HepG2 (cell line): ENCODE data around the gene FGD4. TPM values are rescaled to one million over a fixed set of nuclear protein-coding genes. Genes with fewer than 3 reads are reported as not detected.

ENCODE experiments used
- ATAC-seq: fragments of 200-7000 bp; cut with Tn5 transposase; 3 replicates; pipeline ENCODE4 v1.9.1; 2020; ENCODE audit warnings: mild to moderate bottlenecking, moderate library complexity
- BruUV-seq: library from RNA; stranded (reverse); fragments of 400-500 nt; replicated peaks from 2 replicates; lab custom pipeline; 2021; lab: Mats Ljungman, UMichigan
- CTCF ChIA-PET: fragments of 300-600 bp; formaldehyde crosslinking; extraction: SDS; loops from one replicate; lab custom pipeline; 2021; ENCODE audit warnings: low total read pairs, inconsistent platforms, low intra/inter-chr PET ratio; lab: Yijun Ruan, JAX
- POLR2A ChIA-PET: fragments of 350-600 bp; sonication (Branson Sonifier 250); formaldehyde crosslinking; loops from one replicate; lab custom pipeline; 2020; ENCODE audit warnings: antibody characterized with exemption, inconsistent platforms; lab: Yijun Ruan, JAX
- DNase-seq: peaks from one replicate; pipeline ENCODE4 v3.0.0-alpha.2; 2015; ENCODE audit warnings: low spot score
- FAIRE-seq: peaks from 3 replicates; lab custom pipeline; 2011; peaks lifted over from hg19 to GRCh38; lab: Jason Lieb, UNC
- H2AFZ ChIP-seq: one replicate; pipeline ENCODE4 v1.6.1; 2011; ENCODE audit warnings: low read length, inconsistent platforms
- H3K27ac ChIP-seq: fragments of 300-600 bp; 3 replicates; pipeline ENCODE4 v1.8.0; 2011; ENCODE audit warnings: mixed run types, mild to moderate bottlenecking, mixed read lengths, low read length, inconsistent platforms; ENCODE audit not compliant: insufficient read depth; ENCODE audit errors: extremely low read length
- H3K27me3 ChIP-seq, 2 experiments: fragments of 200-600 bp in 1 of 2; 2 replicates in 1 of 2; 3 replicates in 1 of 2; pipeline versions ENCODE4 v1.6.0 to v1.8.0; 2011; ENCODE audit warnings: low read length in 2 of 2, mild to moderate bottlenecking in 2 of 2, moderate library complexity in 2 of 2, inconsistent platforms in 1 of 2; ENCODE audit not compliant: insufficient read depth in 2 of 2, control insufficient read depth in 1 of 2
- H3K36me3 ChIP-seq, 2 experiments: fragments of 200-600 bp in 1 of 2; replicated peaks in 1 of 2; 2 replicates in 1 of 2; 3 replicates in 1 of 2; pipeline versions ENCODE4 v1.5.1 to v1.8.0; 2011; ENCODE audit warnings: low read length in 2 of 2, inconsistent platforms in 1 of 2; ENCODE audit not compliant: insufficient read depth in 2 of 2, control insufficient read depth in 1 of 2
- H3K4me1 ChIP-seq: 2 replicates; pipeline ENCODE4 v1.5.1; 2012; ENCODE audit warnings: low read length, inconsistent platforms; ENCODE audit not compliant: insufficient read depth
- H3K4me2 ChIP-seq: 2 replicates; pipeline ENCODE4 v1.6.0; 2011; ENCODE audit warnings: low read depth, low read length, inconsistent platforms
- H3K4me3 ChIP-seq, 3 experiments: fragments of 200-600 bp in 1 of 3; sonication (generic), shearing (Covaris generic) in 1 of 3; replicated peaks in 1 of 3; 2 replicates each; pipeline ENCODE4 v1.5.1; 2011 to 2016; ENCODE audit warnings: low read length in 3 of 3, inconsistent platforms in 2 of 3, low read depth in 2 of 3, mild to moderate bottlenecking in 2 of 3, control low read depth in 1 of 3, mixed read lengths in 1 of 3; ENCODE audit not compliant: insufficient read depth in 1 of 3
- H3K79me2 ChIP-seq: one replicate; pipeline ENCODE4 v1.6.1; 2011; ENCODE audit warnings: low read length, inconsistent platforms; ENCODE audit not compliant: insufficient read depth
- H3K9ac ChIP-seq: 2 replicates; pipeline ENCODE4 v1.6.0; 2011; ENCODE audit warnings: mild to moderate bottlenecking, low read depth, low read length, inconsistent platforms; ENCODE audit not compliant: insufficient read depth
- H3K9me3 ChIP-seq: 2 replicates; pipeline ENCODE4 v1.5.1; 2012; ENCODE audit warnings: mild to moderate bottlenecking, low read length
- H4K20me1 ChIP-seq: 2 replicates; pipeline ENCODE4 v1.6.0; 2011; ENCODE audit warnings: inconsistent platforms, mild to moderate bottlenecking, low read length, moderate library complexity; ENCODE audit not compliant: insufficient read depth
- MYPOP ChIP-seq: sonication (generic); formaldehyde crosslinking; IDR thresholded peaks from 2 replicates; pipeline ENCODE4 v1.8.1; 2023; ENCODE audit warnings: mild to moderate bottlenecking, moderate library complexity, missing genetic modification reagents
- PHB2 ChIP-seq: fragments of 450-650 bp; IDR thresholded peaks from 2 replicates; pipeline ENCODE4 v1.6.1; 2018; ENCODE audit not compliant: partially characterized antibody
- RERE ChIP-seq: IDR thresholded peaks from 2 replicates; pipeline ENCODE4 v1.6.1; 2016; ENCODE audit warnings: low read depth, missing genetic modification reagents, missing compliant biosample characterization
- ZBTB21 ChIP-seq: sonication (generic); formaldehyde crosslinking; IDR thresholded peaks from 2 replicates; pipeline ENCODE4 v1.4.0; 2020; ENCODE audit warnings: missing genetic modification reagents
- ZNF350 ChIP-seq: sonication (generic); formaldehyde crosslinking; IDR thresholded peaks from 2 replicates; pipeline ENCODE4 v1.4.0; 2020; ENCODE audit warnings: mild to moderate bottlenecking, low read depth, missing genetic modification reagents, borderline replicate concordance
- ZNF530 ChIP-seq: sonication (generic); formaldehyde crosslinking; IDR thresholded peaks from 2 replicates; pipeline ENCODE4 v1.5.0; 2020; ENCODE audit warnings: low read depth, mild to moderate bottlenecking, missing genetic modification reagents
- ZNF883 ChIP-seq: sonication (generic); formaldehyde crosslinking; IDR thresholded peaks from 2 replicates; pipeline ENCODE4 v1.5.1; 2020; ENCODE audit warnings: mild to moderate bottlenecking, missing genetic modification reagents; ENCODE audit errors: not compliant biosample characterization
- whole genome bisulfite sequencing: methylation state at CpG from one replicate; pipeline ENCODE4 v1.1.6; 2017; ENCODE audit warnings: low lambda C conversion rate; 5-methylcytosine and 5-hydroxymethylcytosine counted together
- in situ Hi-C: cut with HindIII; loops from 2 replicates; pipeline ENCODE4 v1.10.0; 2017; ENCODE audit warnings: low pct_unique_long_range_greater_than_20kb; ENCODE audit not compliant: extremely low pct_ligation_motif_present
- intact Hi-C: fragments of 100-400 bp; cut with micrococcal nuclease; formaldehyde crosslinking; loops from one replicate; pipeline ENCODE4 v1.10.0; 2022; ENCODE audit not compliant: unreplicated experiment
- polyA plus RNA-seq, 8 experiments: library from polyadenylated mRNA; depleted of rRNA in 3 of 8; stranded (reverse) in 7 of 8; unstranded in 1 of 8; fragments of >200 nt; fragmentation: Illumina TruSeq in 4 of 8; extraction: Trizol in 4 of 8; gene quantifications; 2 replicates each; pipeline versions ENCODE4 v1.2.1 to v1.2.3, GENCODE V29; 2011 to 2016; ENCODE audit warnings: low read depth in 4 of 8, missing spikeins in 1 of 8, mixed read lengths in 1 of 8; ENCODE audit not compliant: insufficient read depth in 1 of 8
- total RNA-seq, 5 experiments: library from RNA; depleted of rRNA; stranded (reverse); fragments of >200 nt; fragmentation: Illumina TruSeq; extraction: Trizol; gene quantifications; 2 replicates each; pipeline ENCODE4 v1.2.3, GENCODE V29; 2016; ENCODE audit warnings: low read depth in 1 of 5
- TF ChIP-seq, protein P1 (sequence below): sonication (generic); formaldehyde crosslinking; IDR thresholded peaks from 2 replicates; pipeline ENCODE4 v1.5.0; 2020; ENCODE audit warnings: missing genetic modification reagents, mild to moderate bottlenecking, borderline replicate concordance
- TF ChIP-seq, protein P2 (sequence below): sonication (generic); formaldehyde crosslinking; IDR thresholded peaks from 2 replicates; pipeline ENCODE4 v1.8.1; 2023; ENCODE audit warnings: missing genetic modification reagents, mild to moderate bottlenecking, borderline replicate concordance

The FGD4 gene
- total and polyA plus RNA-seq, 2 of the 13 experiments (the other 11 are each of a cell fraction or from before 2014, with no cell fraction given): 4.6 to 6.6 TPM

- Histone ChIP-seq H3K9me3 (no peaks in the 10 kb centered on the region), H3K27me3 (no peaks in the 10 kb centered on the region), H4K20me1 (no peaks in the 10 kb centered on the region), H3K27ac (no peak overlapping the region), H3K9ac (no peak overlapping the region), H3K4me3 (no peak overlapping the region), H3K79me2 (no peaks in the 10 kb centered on the region), H3K36me3 (no peaks in the 10 kb centered on the region), H2AFZ (no peak overlapping the region), H3K4me2 (no peak overlapping the region), H3K4me1 (peaks cover 10% of the 10 kb centered on the region; the same call in 1 of the 2 replicates)
- in situ Hi-C loops: no loop called here
- DNase-seq: no peak
- ChIA-PET CTCF (no interaction called here), POLR2A (no interaction called here)
- WGBS: 80% methylated on average over 3 of the region's 3 CpGs
- FAIRE-seq: no peak
- TF ChIP-seq, protein P1, sequence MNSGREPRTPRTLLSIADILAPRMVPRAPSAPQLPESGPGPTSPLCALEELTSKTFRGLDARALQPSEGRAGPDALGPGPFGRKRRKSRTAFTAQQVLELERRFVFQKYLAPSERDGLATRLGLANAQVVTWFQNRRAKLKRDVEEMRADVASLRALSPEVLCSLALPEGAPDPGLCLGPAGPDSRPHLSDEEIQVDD (CRISPR knock-in tag): no peak
- no peak for TF ChIP-seq PHB2
- no peak for TF ChIP-seq ZBTB21
- TF ChIP-seq RERE (CRISPR knock-in tag): no peak
- no peak for TF ChIP-seq ZNF350
- TF ChIP-seq, protein P2, sequence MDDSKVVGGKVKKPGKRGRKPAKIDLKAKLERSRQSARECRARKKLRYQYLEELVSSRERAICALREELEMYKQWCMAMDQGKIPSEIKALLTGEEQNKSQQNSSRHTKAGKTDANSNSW (CRISPR knock-in tag): no peak
- no peak for TF ChIP-seq ZNF530 (CRISPR knock-in tag)
- TF ChIP-seq MYPOP (CRISPR knock-in tag): no peak
- TF ChIP-seq ZNF883 (CRISPR knock-in tag): no peak
- BruUV-seq: no TSS peak
- no peak for ATAC-seq
- intact Hi-C loops: loop anchor here (2.0 kb wide), 1 partner anchor 81 kb away; no protein-coding TSS in a partner anchor
These were observed 54.7 kb downstream of the FGD4 start for GRCh38 chr12:32454075-32454474.
